Mesodermal cell (in vitro differentiated cells): ENCODE results near the gene BRPF3.

ENCODE experiments used
- H3K27ac ChIP-seq: 2 replicates; pipeline ENCODE4 v1.7.0; 2013; ENCODE audit warnings: mild to moderate bottlenecking, low read depth, low read length, moderate library complexity; ENCODE audit not compliant: severe bottlenecking
- H3K36me3 ChIP-seq: 2 replicates; pipeline ENCODE4 v1.7.1; 2013; ENCODE audit warnings: mild to moderate bottlenecking, low read length, moderate library complexity; ENCODE audit not compliant: control insufficient read depth, insufficient read depth
- H3K4me1 ChIP-seq: one replicate; pipeline ENCODE4 v1.7.1; 2013; ENCODE audit warnings: mild to moderate bottlenecking, low read length; ENCODE audit not compliant: insufficient read depth, control insufficient read depth, poor library complexity, severe bottlenecking
- H3K4me3 ChIP-seq: 2 replicates; pipeline ENCODE4 v1.7.0; 2013; ENCODE audit warnings: low read length, control low read depth, mild to moderate bottlenecking; ENCODE audit not compliant: insufficient read depth, poor library complexity, severe bottlenecking; ENCODE audit errors: extremely low read depth
- H3K9me3 ChIP-seq: 2 replicates; pipeline ENCODE4 v1.7.1; 2013; ENCODE audit warnings: mild to moderate bottlenecking, low read length, moderate library complexity; ENCODE audit not compliant: control insufficient read depth
- WGBS, 2 experiments: methylation state at CpG; one replicate each; pipeline ENCODE4 v1.1.5; 2013; ENCODE audit warnings: missing lambda C conversion rate in 2 of 2; ENCODE audit not compliant: insufficient coverage in 2 of 2; 5-methylcytosine and 5-hydroxymethylcytosine counted together

The BRPF3 gene

DNA sequence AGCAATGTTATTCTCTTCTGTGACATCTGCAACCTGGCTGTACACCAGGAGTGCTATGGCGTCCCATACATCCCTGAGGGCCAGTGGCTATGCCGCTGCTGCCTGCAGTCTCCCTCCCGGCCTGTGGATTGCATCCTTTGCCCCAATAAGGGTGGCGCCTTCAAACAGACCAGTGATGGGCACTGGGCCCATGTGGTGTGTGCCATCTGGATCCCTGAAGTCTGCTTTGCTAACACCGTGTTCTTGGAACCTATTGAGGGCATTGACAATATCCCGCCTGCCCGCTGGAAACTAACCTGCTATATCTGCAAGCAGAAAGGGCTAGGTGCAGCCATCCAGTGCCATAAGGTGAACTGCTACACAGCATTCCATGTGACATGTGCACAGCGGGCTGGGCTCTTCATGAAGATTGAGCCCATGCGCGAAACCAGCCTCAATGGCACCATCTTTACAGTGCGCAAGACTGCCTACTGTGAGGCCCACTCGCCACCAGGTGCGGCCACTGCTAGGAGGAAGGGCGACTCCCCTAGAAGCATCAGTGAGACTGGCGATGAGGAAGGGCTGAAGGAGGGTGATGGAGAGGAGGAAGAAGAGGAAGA, 4.6 kb downstream of the BRPF3 start:
- Histone ChIP-seq H3K36me3 (peaks cover 84% of the 10 kb centered on the region), H3K4me1 (peaks cover 4% of the 10 kb centered on the region), H3K27ac (no peak overlapping the region), H3K9me3 (peaks cover 3% of the 10 kb centered on the region), H3K4me3 (no peak overlapping the region)
- 97 to 98% methylated on average over 15 of the region's 15 CpGs for WGBS, 2 experiments

DNA sequence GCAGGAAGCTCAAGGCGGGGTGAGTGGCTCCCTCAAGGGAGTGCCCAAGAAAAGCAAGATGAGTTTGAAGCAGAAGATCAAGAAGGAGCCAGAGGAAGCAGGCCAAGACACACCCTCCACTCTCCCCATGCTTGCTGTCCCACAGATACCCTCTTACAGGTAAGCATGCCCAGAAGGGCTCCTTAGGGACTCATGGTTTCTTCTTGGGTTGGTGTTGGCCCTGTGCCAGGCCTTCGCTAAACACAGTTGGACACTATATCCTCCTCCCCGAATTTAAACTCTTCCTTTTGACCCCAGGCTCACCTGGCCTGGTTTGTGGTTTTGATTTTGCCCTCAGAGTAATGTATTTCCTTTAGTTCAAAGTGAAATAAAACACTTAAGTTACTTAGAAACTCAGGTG, 5.1 kb downstream of the BRPF3 start:
- 100% methylated on average over 1 of the region's 3 CpGs; no CpG with 5 or more reads in 1 of the 2 experiments for WGBS, 2 experiments

DNA sequence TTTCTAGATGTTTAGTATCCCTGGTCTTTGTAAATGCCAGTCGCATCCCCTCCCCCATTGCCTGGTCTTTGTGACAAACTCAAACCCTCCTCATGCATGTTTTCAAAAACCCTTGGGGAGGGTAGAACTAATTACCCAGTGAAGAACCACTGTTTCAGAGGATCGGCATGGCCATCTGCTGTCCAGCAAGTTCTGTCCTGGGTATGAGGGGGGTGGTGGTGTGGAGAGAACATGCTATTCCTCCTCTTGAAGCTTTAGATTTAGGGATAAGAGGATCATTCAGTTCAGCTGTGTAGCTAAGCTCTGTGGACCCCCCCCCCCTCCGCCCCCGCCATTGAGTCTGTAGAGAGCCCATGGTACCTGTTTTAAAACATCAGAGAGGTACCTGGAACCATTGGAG, 5.6 kb downstream of the BRPF3 start:
- H3K36me3 ChIP-seq = peaks cover 94% of the 10 kb centered on the region
- no peak overlapping the region for H3K4me3 ChIP-seq
- WGBS, 2 experiments = 82 to 100% methylated on average over 1 to 2 of the region's 4 CpGs
- peaks cover 3% of the 10 kb centered on the region for H3K9me3 ChIP-seq
- peaks cover 4% of the 10 kb centered on the region for H3K4me1 ChIP-seq
- H3K27ac ChIP-seq = no peak overlapping the region

More for the DNA sequence above, 5.1 kb downstream of the BRPF3 start:
- Histone ChIP-seq H3K9me3 (peaks cover 3% of the 10 kb centered on the region), H3K4me1 (peaks cover 4% of the 10 kb centered on the region), H3K27ac (no peak overlapping the region), H3K4me3 (no peak overlapping the region), H3K36me3 (peaks cover 89% of the 10 kb centered on the region)

DNA sequence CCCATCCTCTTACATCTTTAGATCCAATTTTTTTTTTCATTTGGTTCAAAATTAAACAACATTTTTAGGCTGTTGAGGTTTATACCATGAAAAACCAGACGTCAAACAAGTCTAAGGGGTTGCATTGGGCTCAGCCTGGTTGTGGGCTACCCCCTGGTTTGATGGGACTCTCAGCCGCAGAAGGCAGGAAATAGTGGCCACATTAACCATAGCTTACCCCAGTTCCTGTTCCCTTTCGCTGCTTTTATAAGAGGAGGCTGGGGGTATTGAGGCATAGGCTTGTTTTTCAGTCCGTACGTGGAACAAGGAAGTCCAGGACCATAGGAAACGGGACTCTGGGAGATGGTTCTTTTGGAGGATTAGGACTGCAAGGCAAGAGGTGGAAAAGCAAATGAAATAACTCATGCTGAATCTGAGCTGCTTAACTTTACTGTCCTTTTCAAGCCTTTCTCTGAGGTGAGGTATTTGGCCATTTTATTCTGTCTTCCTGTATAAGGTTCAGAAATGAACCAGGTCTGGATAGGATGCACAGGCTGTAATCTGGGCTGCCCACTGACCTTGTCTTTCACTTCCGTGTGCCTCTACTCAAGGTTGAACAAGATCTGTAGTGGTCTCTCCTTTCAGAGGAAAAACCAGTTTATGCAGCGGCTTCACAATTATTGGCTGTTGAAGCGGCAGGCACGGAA, 7.7 kb downstream of the BRPF3 start:
- no peak overlapping the region for H3K27ac ChIP-seq
- H3K36me3 ChIP-seq = peaks cover 99% of the 10 kb centered on the region
- no peaks in the 10 kb centered on the region for H3K9me3 ChIP-seq
- no peak overlapping the region for H3K4me3 ChIP-seq
- 95 to 96% methylated on average over 8 of the region's 10 CpGs for WGBS, 2 experiments
- H3K4me1 ChIP-seq = no peaks in the 10 kb centered on the region

DNA sequence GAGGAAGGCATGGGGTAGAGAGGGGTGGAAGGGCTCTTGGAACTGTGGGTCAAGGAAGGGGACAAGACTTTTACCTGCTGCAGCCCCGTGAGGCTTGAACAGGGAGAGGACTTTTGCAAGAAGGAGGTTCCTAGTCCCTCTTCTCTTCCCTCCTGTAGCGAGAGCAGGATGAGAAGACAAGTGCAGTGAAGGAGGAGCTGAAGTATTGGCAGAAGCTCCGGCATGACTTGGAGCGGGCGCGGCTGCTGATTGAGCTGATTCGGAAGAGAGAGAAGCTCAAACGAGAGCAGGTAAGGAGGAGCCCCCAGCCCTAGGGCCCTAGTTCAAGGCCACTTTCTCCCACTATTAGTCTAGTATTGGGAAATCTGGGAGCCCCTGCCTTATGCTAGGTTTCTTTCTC, 10.6 kb downstream of the BRPF3 start:
- 94 to 100% methylated on average over 1 to 6 of the region's 8 CpGs for WGBS, 2 experiments
- no peaks in the 10 kb centered on the region for H3K9me3 ChIP-seq
- H3K36me3 ChIP-seq = peaks cover 99% of the 10 kb centered on the region
- H3K27ac ChIP-seq = no peak overlapping the region
- no peaks in the 10 kb centered on the region for H3K4me1 ChIP-seq
- no peak overlapping the region for H3K4me3 ChIP-seq

DNA sequence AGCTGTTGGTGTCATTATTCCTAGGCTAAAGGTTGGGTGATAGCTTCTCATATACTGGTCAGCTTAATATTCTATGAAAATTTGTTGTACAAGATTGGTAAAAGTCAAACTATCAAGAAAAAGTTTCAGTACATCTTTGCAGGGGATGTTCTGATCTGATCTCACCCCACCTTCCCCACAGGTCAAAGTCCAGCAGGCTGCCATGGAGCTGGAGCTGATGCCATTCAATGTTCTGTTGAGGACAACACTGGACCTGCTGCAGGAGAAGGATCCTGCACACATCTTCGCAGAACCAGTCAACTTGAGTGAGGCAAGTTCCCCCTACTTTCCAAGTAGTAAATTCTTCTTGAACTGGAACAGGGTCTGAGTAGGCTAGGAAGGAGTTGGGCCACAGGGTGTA, 13.1 kb downstream of the BRPF3 start:
- 89% methylated on average over 1 of the region's 1 CpG; no CpG with 5 or more reads in 1 of the 2 experiments for WGBS, 2 experiments
- Histone ChIP-seq H3K9me3 (no peaks in the 10 kb centered on the region), H3K36me3 (peaks cover 99% of the 10 kb centered on the region), H3K4me1 (no peaks in the 10 kb centered on the region), H3K27ac (no peak overlapping the region), H3K4me3 (no peak overlapping the region)

DNA sequence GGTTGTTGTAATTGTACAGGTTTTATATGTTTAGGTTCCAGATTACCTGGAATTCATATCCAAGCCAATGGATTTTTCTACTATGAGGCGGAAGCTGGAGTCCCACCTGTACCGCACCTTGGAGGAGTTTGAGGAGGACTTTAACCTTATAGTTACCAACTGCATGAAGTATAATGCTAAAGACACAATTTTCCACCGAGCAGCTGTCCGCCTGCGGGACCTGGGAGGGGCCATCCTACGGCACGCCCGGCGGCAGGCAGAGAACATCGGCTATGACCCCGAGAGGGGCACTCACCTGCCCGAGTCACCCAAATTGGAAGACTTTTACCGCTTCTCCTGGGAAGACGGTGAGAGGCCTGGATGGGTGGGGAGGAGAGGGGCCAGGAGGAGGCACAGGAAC, 13.6 kb downstream of the BRPF3 start:
- Histone ChIP-seq H3K4me1 (no peaks in the 10 kb centered on the region), H3K27ac (no peak overlapping the region), H3K4me3 (no peak overlapping the region), H3K9me3 (no peaks in the 10 kb centered on the region), H3K36me3 (peaks cover 98% of the 10 kb centered on the region)
- WGBS, 2 experiments = 96% methylated on average over 11 to 13 of the region's 14 CpGs

DNA sequence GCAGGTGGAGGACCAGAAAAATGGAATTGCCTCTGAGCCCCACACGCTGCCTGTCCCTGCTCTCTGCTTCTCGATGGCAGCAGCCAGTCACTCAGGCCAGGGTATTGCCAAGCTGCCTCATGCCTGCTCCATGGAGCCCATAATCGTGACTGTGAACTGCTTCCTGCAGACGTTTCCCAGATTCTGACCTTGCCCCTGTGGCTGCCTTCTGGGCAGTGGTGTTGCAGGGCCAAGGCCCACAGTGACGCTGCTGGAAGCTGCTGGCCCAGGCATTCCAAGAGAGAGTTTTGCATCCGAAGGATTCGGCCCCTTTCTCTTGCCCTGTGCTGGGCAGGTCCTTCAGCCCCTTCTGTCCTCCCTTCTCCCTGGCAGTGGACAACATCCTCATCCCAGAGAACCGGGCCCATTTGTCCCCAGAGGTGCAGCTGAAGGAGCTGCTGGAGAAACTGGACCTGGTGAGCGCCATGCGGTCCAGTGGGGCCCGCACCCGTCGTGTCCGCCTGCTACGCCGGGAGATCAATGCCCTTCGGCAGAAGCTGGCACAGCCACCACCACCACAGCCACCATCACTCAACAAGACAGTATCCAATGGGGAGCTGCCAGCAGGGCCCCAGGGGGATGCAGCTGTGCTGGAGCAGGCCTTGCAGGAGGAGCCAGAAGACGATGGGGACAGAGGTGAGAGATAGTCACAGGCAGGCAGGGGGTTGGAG, 14.5 kb downstream of the BRPF3 start:
- Histone ChIP-seq H3K36me3 (peaks cover 98% of the 10 kb centered on the region), H3K4me3 (no peak overlapping the region), H3K27ac (no peak overlapping the region), H3K4me1 (no peaks in the 10 kb centered on the region), H3K9me3 (no peaks in the 10 kb centered on the region)
- WGBS, 2 experiments = 96 to 98% methylated on average over 8 to 13 of the region's 18 CpGs

DNA sequence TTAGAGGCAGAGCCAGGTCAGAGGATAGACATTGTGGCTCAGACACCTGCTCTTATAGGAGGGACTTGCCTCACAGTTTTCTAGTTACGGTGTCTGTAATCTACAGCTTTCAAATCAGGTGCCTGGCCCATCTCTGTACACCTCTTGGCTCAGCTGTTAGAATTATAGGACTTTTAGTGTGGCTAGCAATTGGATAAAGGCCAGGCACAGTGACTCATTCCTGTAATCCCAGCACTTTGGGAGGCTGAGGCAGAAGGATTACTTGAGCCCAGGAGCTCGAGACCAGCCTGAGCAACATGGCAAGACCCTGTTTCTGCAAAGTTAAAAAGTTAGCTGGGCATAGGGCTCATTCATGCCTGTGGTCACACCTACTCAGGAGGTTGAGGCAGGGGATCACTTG, 20.0 kb downstream of the BRPF3 start:
- H3K36me3 ChIP-seq = peaks cover 98% of the 10 kb centered on the region
- no peak overlapping the region for H3K4me3 ChIP-seq
- no peak overlapping the region for H3K27ac ChIP-seq

DNA sequence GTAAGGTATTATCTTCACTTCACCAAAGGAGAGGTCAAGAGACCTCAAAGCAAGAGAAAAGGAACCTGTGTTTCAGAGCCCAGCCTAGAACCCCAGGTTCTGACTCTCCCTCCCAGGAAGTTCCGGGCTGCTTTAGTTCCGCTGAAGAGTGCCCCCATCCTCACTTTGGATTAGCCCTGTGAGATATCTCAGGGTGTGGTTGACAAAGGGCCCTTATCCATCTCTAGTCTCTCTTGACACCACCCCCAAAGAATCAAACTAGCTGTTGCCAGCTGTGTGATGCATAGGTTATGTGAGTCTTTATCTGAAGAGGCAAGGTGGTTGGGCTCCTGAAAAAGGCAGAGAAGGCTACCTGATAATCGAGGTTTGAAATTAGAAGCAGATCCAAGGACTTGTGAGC, 20.6 kb downstream of the BRPF3 start:
- Histone ChIP-seq H3K27ac (no peak overlapping the region), H3K4me3 (no peak overlapping the region), H3K4me1 (no peaks in the 10 kb centered on the region), H3K9me3 (no peaks in the 10 kb centered on the region), H3K36me3 (peaks cover 98% of the 10 kb centered on the region)
- 94 to 96% methylated on average over 3 of the region's 3 CpGs for WGBS, 2 experiments

More for the DNA sequence above, 20.0 kb downstream of the BRPF3 start:
- 89 to 100% methylated on average over 1 of the region's 2 CpGs for WGBS, 2 experiments
- no peaks in the 10 kb centered on the region for H3K9me3 ChIP-seq
- no peaks in the 10 kb centered on the region for H3K4me1 ChIP-seq

DNA sequence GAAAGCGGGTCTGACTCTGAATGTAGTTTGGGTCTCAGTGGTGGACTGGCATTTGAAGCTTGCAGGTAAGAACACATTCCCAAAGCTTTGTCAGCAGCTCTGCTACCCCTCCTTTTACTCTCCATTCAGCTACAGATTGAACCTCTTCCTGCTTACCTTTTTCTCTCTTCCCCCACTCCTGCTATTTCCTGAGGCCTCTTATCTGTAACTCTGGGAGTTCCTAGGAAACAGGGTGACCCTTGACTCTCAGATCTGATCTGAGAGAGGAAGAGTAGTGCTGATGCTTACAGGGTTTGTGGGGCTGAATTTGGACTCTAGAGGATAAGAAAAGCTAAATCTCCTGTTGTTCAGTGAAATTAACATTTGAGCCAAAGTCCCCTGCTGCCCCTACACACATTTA, 21.4 kb downstream of the BRPF3 start:
- Histone ChIP-seq H3K36me3 (peaks cover 99% of the 10 kb centered on the region), H3K4me3 (no peak overlapping the region), H3K9me3 (no peaks in the 10 kb centered on the region), H3K27ac (no peak overlapping the region), H3K4me1 (no peaks in the 10 kb centered on the region)
- 100% methylated on average over 1 of the region's 1 CpG; no CpG with 5 or more reads in 1 of the 2 experiments for WGBS, 2 experiments
